NCI-H69 (cell line): Measurements from ENCODE around the gene PRKAG3.

Experiments used
- DNase-seq: peaks from one replicate; lab custom pipeline; 2025; lab: John Stamatoyannopoulos, UW

Gene PRKAG3

DNA sequence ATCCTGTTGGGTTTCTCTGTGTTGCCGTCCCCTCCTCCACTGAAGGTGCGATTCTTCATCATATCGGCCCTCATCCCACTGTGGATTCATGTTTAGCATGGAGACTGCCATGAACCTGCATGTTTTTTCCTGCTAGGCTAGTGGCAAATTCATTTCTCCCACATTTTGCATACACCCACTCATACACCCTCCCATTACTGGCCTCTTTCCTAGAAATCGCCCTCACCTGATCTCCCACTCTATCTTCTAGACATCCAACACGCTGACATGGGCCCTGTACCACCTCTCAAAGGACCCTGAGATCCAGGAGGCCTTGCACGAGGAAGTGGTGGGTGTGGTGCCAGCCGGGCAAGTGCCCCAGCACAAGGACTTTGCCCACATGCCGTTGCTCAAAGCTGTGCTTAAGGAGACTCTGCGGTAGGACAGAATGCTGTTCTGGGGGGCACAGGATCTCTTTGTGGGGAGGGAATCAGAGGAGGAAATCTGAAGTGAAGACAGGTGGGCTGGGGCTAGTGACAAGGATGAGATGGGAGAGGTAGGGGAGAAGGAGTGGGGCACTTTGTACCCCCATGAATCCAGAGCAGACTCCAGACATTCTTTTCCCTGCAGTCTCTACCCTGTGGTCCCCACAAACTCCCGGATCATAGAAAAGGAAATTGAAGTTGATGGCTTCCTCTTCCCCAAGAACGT, 17.7 kb downstream of the PRKAG3 start:
- DNase-seq: no peak

DNA sequence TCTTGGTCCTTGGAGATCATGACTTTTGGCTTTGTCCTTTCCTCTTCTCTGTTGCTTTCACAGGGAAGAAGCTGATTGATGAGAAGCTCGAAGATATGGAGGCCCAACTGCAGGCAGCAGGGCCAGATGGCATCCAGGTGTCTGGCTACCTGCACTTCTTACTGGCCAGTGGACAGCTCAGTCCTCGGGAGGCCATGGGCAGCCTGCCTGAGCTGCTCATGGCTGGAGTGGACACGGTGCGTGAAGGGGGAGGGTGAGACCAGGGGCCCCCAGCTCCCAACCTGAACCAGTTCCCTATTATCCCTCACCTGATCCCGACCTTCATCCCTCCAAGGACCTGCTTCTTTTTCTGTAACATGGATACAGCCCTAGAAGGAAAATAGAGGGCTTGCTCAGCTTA, 18.7 kb downstream of the PRKAG3 start:
- no peak for DNase-seq

DNA sequence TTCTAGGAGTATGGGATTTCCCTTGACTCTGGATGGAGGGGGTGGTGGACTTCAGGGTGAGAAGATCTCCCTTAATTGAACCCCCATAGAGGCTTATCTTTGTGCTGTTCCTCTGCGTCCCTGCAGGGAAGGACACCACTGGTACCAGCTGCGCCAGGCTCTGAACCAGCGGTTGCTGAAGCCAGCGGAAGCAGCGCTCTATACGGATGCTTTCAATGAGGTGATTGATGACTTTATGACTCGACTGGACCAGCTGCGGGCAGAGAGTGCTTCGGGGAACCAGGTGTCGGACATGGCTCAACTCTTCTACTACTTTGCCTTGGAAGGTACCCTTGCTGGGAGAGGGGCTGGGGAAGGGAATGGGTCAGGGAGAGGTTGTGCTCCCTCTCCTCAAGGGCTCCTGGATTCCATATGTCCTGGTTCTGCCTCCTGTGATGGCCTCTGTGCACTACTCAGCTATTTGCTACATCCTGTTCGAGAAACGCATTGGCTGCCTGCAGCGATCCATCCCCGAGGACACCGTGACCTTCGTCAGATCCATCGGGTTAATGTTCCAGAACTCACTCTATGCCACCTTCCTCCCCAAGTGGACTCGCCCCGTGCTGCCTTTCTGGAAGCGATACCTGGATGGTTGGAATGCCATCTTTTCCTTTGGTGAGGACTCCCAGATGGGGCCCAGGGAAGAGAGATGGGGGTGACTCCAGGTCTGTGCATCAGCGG, 19.3 kb downstream of the PRKAG3 start:
- DNase-seq: no peak

DNA sequence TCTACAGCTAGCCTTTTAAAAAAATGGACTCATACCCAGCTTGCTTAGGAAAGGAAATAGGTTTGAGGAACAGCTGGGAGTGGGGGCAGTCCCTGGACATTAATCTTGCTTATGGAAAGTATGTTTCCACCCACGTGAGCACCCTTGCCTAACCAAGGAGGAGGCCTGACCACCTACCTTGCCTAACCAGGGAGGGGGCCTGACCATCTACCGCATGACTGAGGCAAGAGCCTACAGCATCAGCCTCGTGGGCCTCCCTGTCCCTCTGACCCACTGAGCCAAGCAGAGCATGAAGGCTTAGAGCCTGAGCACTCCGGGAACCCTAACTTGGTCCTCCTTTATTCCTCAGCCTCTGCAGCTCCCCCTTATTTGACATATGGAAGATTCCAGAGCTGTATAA, 20.2 kb downstream of the PRKAG3 start:
- DNase-seq: no peak

DNA sequence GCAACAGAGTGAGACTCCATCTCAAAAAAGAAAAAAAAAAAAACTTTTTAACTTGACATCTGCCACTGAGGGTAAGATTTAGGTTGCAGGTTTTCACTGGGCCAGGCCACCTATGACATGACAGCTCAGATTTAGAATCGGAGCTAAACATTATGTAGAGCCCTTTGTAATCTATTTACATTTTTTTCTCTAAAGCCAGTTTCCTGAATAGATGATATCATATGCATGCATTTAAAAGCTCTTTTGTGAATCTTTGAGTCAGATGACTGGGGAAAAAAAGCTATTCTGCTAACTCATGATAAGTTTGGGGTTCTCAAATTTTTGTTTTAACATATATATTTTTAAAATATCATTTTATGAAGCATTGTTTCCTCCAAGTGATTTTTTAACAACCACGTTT, 21.3 kb downstream of the PRKAG3 start:
- DNase-seq: no peak

DNA sequence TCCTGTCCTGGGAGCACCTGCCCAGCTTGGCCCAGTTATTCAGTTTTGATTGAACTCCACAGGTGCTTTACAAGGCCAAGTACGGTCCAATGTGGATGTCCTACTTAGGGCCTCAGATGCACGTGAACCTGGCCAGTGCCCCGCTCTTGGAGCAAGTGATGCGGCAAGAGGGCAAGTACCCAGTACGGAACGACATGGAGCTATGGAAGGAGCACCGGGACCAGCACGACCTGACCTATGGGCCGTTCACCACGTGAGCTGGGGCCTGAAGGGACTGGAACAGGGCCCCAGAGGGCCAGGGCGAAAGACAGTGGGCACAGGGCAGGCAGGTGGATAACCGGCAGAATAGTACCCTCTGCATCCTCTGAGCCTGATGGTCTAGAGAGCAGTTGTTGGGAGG, 22.1 kb downstream of the PRKAG3 start:
- no peak for DNase-seq

DNA sequence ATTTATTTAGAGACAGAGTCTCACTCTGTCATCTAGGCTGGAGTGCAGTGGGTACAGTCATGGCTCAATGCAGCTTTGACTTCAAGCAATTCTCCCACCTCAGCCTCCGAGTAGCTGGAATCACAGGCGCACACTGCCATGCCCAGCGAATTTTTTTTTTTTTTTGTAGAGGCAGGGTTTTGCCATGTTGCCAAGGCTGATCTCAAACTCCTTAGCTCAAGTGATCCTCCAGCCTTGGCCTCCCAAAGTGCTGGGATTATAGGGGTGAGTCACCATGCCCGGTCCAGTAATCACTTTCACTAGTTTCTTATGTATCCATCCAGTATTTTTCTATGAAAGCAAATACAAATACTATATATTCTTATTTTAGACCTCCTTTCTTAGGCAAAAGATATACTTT, 24.0 kb downstream of the PRKAG3 start:
- DNase-seq: no peak

DNA sequence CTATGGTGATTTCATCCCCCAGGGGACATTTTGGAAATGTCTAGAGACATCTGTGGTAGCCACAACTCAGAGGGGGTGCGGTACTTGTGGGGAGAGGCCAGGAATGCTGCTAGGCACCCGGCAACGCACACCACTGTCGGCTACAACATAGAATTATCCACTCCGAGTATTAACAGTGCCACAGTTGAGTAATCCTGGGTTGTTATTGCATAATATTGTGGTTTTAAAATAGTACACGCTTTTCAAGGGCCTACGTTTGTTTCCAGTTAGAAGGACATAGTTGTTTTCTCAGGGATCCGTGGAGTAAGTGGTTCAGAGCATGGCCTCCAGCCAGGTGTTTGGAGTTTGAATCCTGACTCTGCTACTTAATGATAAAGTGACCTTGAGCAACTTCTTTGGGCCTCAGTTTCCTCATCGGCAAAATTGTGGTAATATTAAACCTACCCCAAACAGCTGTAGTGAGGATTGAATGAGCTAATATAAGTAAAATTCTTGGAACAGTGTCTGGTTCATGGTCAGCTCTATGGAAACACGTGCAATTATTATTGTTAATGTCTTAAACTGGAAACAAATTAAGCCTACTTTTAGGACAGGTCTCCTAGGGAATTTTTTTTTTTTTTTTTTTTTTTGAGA, 25.1 kb downstream of the PRKAG3 start:
- peak; percentile 38 for DNase-seq

DNA sequence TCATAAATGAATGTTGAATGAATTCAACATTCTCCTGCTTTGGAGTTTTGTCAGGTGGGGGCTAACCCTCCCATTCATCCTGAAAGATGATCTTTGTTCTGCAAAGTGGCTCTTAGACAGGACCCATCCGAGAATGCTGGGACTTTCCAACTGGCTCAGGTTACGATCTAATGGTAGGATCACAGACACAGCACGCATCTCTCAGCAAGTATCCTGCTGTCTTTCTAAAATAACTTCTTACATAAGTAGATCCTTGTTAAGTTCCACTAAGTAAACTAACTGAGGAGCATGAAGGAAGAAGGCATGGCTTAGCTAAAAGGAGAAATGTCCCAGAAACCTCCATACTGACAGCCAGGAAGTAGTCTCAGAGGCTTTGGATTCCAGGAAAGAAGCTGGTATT, 26.0 kb downstream of the PRKAG3 start:
- peak; percentile 30 for DNase-seq

DNA sequence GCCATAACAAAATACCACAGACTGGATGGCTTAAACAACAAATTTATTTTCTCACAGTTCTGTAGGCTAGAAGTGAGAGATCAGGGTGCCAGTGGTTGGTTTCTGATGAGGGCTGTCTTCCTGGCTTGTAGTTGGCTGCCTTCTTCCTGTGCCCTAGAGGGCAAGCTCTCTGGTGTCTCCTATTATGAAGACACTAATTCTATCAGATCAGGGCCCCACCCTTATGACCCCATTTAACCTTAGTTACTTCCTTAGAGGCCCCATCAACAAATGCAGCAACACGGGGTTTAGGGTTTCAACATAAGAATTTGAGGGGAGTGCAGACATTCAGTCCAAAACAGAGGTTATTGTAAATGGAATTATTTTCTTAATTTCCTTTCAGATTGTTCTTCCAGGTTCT, 26.8 kb downstream of the PRKAG3 start:
- DNase-seq: no peak

DNA sequence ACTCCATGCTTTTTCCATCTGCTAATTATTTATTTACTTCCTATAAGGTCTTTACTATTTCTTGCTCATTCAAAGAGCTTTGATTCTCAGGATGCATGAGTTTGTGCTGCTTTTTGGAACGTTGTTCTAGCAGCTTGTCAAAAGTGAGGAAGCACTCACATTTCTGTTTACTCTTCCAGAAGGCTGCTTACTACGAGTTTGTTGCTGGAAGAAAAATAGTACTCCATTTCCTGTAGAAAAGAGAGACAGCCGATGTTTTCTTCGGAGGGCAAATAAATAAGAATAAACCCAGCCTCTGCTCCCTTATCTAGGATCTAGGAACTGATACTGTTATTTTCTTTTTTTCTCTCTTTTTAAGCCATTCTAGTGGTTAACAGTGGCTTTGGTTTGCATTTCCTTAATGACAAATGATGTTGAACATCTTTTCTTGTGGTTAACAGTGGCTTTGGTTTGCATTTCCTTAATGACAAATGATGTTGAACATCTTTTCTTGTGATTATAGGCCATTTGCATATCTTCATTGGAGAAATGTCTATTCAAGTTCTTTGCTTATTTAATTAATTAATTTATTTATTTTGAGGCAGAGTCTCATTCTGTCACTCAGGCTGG, 29.1 kb downstream of the PRKAG3 start:
- DNase-seq: no peak

DNA sequence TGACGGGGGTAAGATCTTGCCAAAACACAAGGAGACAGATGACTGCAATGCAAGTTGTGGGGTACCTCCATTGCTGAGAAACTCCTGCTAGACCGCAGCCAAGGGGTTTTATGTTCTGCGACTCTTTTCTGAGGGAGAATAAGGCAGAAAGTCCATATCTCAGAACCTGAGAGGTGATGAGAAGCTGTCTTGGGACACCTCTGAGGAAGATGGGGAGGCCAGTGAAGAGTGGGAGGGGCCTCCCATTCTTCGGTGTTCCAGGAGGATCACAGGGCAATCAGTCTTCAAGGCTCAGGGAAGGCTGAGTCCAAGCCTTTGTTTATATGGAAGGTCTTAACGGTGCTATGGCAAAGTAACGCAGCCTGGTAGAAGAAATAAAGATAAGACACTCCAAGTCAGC, 31.6 kb downstream of the PRKAG3 start:
- DNase-seq: no peak

DNA sequence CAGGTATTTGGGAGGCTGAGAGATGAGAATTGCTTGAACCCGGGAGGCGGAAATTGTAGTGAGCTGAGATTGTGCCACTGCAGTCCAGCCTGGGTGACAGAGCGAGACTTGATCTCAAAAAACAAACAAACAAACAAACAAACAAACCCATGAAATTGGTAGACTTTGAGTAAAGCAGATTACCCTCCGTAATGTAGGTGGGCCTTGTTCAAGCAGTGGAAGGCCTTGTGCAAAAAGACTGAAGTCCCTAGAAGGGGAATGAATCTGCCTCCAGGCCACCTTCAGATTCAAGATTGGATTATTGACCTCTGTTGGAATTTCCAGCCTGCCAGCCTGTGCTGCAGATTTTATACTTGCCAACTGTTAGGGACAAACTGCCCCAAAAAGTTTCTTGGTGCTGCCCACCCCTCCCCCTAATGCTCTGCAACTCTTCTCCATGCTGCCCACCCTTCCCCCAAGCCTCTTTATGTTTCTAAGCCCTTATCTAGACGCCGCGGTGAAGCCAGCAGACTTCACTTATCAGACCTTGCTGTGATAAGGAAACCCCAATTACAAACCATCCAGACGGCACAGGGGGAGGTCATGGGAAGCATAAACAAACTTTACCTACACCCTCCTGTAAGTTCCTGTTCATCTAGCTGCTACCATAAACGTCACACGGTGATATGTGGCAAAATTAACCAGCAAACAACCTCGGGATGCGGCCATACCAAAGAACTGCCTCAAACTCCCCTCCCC, 32.7 kb downstream of the PRKAG3 start:
- DNase-seq: no peak

DNA sequence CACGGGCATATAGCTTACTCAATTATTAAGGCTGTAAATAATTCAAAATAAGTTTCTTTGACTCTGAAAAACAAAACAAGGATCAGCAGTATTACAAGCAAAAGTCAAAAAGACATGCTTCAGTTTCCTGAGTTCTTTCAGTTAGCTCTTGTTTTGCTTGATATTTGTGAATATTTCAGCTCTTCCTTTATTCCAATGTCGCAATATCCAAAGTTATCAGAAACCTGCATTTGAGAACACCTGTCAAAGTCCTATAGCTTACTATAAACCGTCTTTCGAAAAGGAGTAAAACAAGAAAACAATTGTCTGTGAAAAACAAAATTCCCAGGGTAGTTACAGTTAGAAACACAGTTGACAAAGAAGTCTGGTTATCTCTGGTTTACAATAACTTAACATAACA, 34.9 kb downstream of the PRKAG3 start:
- DNase-seq: no peak

DNA sequence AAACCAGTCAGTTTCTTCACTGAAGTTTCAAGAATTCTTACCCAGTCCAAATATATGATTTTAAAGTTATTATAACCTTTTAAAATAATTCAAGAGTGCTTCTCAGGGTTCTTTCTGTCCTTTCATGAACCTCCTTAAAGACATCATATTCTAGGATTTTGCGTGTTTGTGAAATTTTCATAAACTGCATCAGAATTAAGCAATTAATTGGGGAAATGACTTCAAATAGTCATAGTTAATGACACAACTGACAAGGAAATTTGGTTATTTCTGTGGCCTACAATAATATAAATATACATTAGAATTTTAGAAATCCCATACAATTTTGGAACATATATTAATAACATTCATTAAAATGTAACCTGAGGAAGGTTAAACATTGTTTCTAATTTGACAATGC, 39.2 kb downstream of the PRKAG3 start:
- no peak for DNase-seq

DNA sequence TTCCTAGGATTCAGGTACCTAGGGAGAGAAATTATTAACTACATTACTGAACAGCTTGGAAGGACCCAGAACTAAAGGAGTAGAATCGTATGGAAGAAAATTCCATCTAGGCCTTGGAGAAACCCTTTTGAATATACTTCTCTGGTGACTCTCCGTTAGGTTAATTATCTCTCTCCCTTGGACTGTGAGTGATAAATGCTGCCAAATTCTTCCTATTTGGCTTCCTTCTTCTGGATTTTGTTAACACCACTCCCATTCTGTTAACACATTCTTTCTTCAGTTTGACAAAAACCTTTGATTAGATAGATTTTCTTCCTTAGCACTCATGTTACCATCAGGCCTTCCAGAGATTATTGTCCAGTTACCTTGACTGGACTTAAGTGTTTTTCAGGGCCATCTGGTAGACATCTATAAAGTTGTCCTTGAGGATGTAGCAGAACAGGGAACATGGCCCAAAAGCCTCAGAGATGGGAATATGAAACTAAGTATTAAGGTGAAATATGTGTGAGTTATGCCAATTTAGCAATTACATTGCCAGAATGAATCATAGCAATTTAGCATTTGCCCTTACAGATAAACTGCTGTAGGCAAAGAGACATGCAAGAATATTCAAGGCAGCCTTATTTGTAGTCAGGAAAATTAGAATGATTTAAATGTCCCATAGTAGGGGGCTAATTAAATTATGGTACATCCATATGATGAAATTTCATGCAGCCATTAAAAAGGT, 42.9 kb downstream of the PRKAG3 start:
- no peak for DNase-seq

DNA sequence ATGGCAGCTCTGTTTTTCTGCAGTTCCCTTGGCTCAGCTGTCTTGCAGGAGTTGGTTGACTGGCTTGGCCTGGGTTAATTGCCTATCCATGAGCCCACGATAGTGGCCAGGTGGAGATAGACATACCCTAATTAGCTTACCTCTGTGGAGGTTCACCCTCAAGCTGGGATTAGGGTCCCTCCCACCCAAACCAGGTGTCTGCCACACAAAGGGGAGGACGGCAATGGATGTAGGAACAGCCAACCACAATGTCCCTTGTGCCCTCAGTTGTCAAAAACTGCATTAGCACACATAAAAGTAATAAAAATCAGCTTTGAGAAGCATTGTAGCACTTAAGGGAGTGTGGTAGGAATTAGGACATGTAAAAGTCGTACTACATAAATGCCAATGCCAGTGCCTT, 45.5 kb downstream of the PRKAG3 start:
- no peak for DNase-seq

DNA sequence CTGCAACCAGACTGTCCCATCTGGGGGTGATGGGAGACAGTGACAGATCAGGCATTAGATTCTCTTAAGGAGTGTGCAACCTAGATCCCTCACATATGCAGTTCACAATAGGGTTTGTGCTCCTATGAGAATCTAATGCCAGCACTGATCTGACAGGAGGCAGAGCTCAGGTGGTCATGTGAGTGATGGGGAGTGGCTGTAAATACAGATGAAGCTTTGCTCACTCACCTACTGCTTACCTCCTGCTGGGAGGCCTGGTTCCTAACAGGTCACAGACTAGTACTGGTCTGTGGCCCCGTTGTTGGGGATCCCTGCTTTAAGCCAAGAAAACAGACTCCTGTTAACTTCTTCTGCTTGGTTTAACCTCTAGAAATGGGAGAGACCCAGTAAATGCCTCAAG, 46.5 kb downstream of the PRKAG3 start:
- peak; percentile 65 for DNase-seq

DNA sequence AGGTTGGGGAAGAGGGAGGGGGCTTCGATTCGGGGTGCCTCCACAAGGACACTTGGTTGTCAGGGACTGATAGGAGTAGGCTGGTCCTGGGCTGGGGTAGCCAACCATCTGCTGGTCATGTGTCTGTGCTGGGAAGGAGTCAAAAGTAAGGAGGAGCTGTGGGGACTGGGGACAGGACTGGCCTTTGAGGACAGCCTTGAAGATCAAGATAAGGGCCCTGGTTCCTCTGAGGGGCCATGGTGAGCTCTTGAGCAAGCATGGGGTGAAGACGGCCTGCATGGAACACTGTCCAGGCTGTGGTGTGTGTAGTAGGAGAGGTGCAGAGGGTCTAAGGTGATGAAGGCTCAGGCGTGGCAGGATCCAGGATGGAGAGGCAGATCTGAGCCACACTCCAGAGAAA, 47.9 kb downstream of the PRKAG3 start:
- DNase-seq: no peak

DNA sequence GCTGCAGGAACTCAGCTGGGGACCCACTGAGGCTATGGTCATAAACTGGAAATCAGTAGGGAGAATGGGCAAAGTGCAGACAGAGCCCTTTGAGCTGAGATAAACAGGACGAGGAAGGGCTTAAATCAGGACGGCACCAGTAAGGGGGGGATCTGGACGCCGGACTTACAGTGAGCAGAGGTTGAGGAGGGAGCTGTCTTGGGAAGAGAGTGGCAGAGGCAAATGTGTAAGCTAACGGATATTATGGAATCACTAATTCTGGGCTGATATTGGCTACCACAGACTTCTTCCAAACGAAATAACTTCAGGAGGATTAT, 49.1 kb downstream of the PRKAG3 start:
- DNase-seq: no peak

DNA sequence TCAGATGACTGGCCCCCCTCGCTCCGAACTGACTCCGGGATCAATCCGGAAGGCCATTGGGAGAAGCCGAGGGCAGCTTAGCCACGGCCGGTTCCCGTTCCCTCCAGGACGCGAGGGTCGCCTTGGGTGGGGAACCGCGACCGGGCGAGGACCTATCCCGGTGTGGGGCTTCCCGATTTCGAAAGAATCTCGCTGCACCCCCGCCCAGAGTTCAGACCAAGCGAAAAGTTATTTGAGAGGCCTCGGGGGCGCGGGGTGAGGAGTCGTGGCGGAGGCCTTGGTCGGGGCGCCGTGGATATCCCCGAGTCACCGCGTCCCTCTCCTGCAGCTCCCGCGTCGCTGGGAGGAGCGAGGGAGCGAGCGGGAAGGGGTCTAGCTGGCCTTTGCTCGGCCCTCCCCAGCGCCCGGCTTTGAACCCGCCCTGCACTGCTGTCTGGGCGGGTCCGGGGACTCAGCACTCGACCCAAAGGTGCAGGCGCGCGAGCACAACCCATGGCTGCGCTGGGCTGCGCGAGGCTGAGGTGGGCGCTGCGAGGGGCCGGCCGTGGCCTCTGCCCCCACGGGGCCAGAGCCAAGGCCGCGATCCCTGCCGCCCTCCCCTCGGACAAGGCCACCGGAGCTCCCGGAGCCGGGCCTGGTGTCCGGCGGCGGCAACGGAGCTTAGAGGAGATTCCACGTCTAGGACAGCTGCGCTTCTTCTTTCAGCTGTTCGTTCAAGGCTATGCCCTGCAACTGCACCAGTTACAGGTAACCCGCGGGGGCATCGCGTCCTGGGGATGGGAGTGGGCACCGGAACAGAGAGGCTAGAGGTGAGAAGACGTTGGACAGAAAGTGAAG, 49.7 kb downstream of the PRKAG3 start, which contains the start of gene CYP27A1:
Gene CYP27A1, plus strand, starts transcription at position 457 of the 837 bp plus-strand sequence. Its CDS starts 36 bp downstream, at position 493.
- DNase-seq: peak; percentile 68
